ENCODE data around the gene IQUB.

Gene IQUB

DNA sequence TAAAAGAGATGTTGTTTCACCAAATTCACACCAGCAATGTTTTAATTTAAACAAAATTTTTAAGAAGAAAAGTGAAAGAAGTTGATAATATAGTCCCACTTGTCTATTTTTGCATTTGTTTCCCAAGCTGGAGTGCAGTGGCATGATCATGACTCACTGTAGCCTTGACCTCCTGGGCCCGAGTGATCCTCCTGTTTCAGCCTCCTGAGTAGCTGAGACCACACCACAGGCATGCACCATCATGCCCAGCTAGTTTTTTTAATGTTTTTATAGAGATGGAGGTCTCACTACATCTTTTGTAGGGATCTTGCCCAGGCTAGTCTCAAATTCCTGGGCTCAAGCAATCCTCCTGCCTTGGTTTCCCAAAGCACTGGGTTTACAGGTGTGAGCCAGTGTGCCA, 37.3 kb upstream of the IQUB start:
- TF ChIP-seq, protein P1, sequence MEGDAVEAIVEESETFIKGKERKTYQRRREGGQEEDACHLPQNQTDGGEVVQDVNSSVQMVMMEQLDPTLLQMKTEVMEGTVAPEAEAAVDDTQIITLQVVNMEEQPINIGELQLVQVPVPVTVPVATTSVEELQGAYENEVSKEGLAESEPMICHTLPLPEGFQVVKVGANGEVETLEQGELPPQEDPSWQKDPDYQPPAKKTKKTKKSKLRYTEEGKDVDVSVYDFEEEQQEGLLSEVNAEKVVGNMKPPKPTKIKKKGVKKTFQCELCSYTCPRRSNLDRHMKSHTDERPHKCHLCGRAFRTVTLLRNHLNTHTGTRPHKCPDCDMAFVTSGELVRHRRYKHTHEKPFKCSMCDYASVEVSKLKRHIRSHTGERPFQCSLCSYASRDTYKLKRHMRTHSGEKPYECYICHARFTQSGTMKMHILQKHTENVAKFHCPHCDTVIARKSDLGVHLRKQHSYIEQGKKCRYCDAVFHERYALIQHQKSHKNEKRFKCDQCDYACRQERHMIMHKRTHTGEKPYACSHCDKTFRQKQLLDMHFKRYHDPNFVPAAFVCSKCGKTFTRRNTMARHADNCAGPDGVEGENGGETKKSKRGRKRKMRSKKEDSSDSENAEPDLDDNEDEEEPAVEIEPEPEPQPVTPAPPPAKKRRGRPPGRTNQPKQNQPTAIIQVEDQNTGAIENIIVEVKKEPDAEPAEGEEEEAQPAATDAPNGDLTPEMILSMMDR (IDR thresholded peaks at IDR 0.05; ENCODE audit: extremely low read depth, missing control alignments), result no peak
- no peak for DNase-seq (ENCODE audit: low spot score)

DNA sequence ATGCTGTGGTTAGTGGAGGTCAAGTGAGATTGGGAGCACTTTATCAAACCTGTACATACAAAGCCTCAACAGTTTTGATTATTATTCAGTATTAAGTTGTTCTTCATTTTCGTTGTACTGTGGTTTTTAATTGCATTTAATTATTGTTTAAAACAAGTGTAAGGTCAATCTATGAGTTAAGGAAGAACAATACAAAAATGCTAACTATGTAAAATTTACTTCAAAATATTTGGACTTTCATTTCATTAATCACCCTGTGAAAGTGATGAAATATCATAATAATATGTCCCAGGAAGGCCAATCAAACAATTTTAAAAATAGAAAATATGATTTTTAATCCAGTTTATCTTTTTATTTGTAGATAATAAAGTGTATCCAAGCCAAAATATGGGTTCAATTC, 36.8 kb upstream of the IQUB start:
- TF ChIP-seq, protein P1 (IDR thresholded peaks at IDR 0.05; ENCODE audit: extremely low read depth, missing control alignments), result no peak
- no peak for DNase-seq (ENCODE audit: low spot score)

DNA sequence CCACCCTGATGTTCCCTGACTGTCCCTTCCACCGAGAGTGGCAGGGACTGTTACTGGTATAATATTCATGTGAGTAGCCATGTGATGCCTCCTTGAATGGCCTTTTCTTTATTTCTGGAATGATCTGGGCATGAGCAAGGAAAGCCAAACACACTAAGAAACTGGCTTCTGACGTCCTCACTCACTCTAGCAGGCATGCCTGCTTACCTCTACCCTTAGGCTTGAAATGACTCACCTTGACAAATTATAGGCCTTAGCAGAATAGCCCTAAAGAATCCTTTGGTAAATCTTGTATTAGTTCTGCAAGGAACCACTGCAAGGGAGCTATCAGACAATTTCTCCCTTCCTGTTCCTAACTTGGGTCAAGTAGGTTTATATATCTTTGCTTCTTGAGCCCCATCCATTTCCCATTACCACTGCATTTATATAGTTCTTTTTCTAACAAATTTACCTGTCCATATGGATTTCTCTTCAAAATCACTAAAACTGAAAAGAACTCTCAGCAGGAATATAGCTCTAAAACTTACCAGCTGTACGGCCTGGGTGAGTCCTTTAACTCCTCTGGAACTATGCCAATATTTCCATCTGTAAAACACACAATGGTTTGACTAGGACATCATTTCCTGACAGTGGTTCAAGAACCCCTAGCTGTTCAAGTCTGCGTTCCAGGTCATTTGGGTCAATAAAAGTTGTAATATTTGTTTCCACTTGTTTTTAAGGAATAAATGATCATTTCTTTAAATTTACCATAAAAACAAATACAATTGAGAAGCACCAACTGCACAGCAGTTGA, 36.2 kb upstream of the IQUB start:
- TF ChIP-seq, protein P1 (IDR thresholded peaks at IDR 0.05; ENCODE audit: extremely low read depth, missing control alignments), result no peak
- no peak for DNase-seq (ENCODE audit: low spot score)

GRCh38 chr7:123569352-123570010, 35.1 kb upstream of the IQUB start:
- TF ChIP-seq, protein P1 (IDR thresholded peaks at IDR 0.05; ENCODE audit: extremely low read depth, missing control alignments), result no peak
- DNase-seq (ENCODE audit: low spot score), result no peak

- no peak for DNase-seq (ENCODE audit: low spot score)
- TF ChIP-seq, protein P1 (IDR thresholded peaks at IDR 0.05; ENCODE audit: extremely low read depth, missing control alignments), result no peak
Observed at GRCh38 chr7:123562121-123562520, 27.7 kb upstream of the IQUB start.

- TF ChIP-seq, protein P1 (IDR thresholded peaks at IDR 0.05; ENCODE audit: extremely low read depth, missing control alignments), result no peak
- DNase-seq (ENCODE audit: low spot score), result no peak
Observed at GRCh38 chr7:123558289-123558874, 24.0 kb upstream of the IQUB start.

Data from GM20000 (cell line).